ENCODE data around the gene CHRM2.

CHRM2 gene

DNA sequence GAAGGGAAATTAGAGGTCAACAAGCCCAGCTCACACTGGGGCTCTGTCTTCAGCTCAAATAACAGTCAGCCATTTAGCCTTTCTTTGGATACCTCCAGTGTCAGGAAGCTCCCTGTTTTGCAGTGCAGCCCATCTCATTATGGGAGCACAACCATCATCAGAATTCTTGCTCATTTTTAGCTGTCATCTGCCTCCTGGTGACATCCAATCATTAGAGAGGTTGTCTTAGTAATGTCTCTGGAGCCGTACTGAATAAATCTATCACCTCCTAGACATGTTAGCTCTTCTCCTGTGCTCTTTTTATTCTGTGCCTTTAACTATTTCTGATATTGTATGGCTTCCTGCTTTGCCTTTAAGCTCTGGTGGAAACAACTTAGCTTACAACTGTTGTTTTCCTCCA lies 74.5 kb downstream of the CHRM2 start:
- DNase-seq: no peak
- H3K36me3 ChIP-seq: no peaks in the 10 kb centered on the region
- TF ChIP-seq, protein P1, sequence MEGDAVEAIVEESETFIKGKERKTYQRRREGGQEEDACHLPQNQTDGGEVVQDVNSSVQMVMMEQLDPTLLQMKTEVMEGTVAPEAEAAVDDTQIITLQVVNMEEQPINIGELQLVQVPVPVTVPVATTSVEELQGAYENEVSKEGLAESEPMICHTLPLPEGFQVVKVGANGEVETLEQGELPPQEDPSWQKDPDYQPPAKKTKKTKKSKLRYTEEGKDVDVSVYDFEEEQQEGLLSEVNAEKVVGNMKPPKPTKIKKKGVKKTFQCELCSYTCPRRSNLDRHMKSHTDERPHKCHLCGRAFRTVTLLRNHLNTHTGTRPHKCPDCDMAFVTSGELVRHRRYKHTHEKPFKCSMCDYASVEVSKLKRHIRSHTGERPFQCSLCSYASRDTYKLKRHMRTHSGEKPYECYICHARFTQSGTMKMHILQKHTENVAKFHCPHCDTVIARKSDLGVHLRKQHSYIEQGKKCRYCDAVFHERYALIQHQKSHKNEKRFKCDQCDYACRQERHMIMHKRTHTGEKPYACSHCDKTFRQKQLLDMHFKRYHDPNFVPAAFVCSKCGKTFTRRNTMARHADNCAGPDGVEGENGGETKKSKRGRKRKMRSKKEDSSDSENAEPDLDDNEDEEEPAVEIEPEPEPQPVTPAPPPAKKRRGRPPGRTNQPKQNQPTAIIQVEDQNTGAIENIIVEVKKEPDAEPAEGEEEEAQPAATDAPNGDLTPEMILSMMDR (IDR thresholded peaks at IDR 0.05; ENCODE audit: low read depth, low read length): no peak

GRCh38 chr7:136947347-136947746 lies 78.9 kb downstream of the CHRM2 start:
- H3K27ac ChIP-seq: no peak overlapping the region
- no peaks in the 10 kb centered on the region for H3K9me3 ChIP-seq (ENCODE audit: severe bottlenecking)
- H3K36me3 ChIP-seq: no peaks in the 10 kb centered on the region
- no peak overlapping the region for H3K4me3 ChIP-seq (ENCODE audit: low read depth, low read length)
- no peak for DNase-seq
- TF ChIP-seq, protein P1 (IDR thresholded peaks at IDR 0.05; ENCODE audit: low read depth, low read length): no peak
- no peaks in the 10 kb centered on the region for H3K27me3 ChIP-seq (ENCODE audit: insufficient read depth, low read depth, severe bottlenecking)

More for the DNA sequence above, 74.5 kb downstream of the CHRM2 start:
- Histone ChIP-seq H3K9me3 (ENCODE audit: severe bottlenecking) (no peaks in the 10 kb centered on the region), H3K27ac (no peak overlapping the region), H3K4me3 (ENCODE audit: low read depth, low read length) (no peak overlapping the region), H3K27me3 (ENCODE audit: insufficient read depth, low read depth, severe bottlenecking) (no peaks in the 10 kb centered on the region)

DNA sequence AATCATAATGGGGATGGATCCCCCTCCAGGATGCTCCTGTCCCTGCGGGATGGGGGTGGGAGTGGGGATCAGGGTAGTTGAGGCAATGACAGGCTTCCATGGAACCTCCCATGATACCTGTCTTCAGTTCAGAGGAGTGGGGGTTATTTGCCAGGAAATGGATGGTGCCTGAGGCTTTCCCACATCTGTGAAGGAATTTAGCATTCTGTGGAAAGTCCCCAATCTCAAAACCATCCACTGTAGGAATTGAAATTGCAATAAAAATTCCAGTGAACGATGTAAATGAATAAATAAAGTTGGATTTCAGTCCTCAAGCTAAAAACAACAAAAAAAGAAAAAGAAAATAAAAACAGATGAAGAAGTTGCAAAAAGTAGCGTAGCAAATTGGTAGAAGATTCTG lies 81.9 kb downstream of the CHRM2 start:
- no peak for DNase-seq
- Histone ChIP-seq H3K36me3 (no peaks in the 10 kb centered on the region), H3K27me3 (ENCODE audit: insufficient read depth, low read depth, severe bottlenecking) (no peaks in the 10 kb centered on the region), H3K27ac (no peak overlapping the region), H3K9me3 (ENCODE audit: severe bottlenecking) (no peaks in the 10 kb centered on the region), H3K4me3 (ENCODE audit: low read depth, low read length) (no peak overlapping the region)
- TF ChIP-seq, protein P1 (IDR thresholded peaks at IDR 0.05; ENCODE audit: low read depth, low read length): no peak

- Histone ChIP-seq H3K27ac (no peak overlapping the region), H3K27me3 (ENCODE audit: insufficient read depth, low read depth, severe bottlenecking) (no peaks in the 10 kb centered on the region), H3K9me3 (ENCODE audit: severe bottlenecking) (no peaks in the 10 kb centered on the region), H3K4me3 (ENCODE audit: low read depth, low read length) (no peak overlapping the region), H3K36me3 (no peaks in the 10 kb centered on the region)
- DNase-seq: no peak
- TF ChIP-seq, protein P1 (IDR thresholded peaks at IDR 0.05; ENCODE audit: low read depth, low read length): no peak
Observed at GRCh38 chr7:136953386-136953785, 84.9 kb downstream of the CHRM2 start.

- H3K27me3 ChIP-seq (ENCODE audit: insufficient read depth, low read depth, severe bottlenecking): no peaks in the 10 kb centered on the region
- H3K27ac ChIP-seq: no peak overlapping the region
- H3K36me3 ChIP-seq: no peaks in the 10 kb centered on the region
- TF ChIP-seq, protein P1 (IDR thresholded peaks at IDR 0.05; ENCODE audit: low read depth, low read length): no peak
- no peaks in the 10 kb centered on the region for H3K9me3 ChIP-seq (ENCODE audit: severe bottlenecking)
- H3K4me3 ChIP-seq (ENCODE audit: low read depth, low read length): no peak overlapping the region
- DNase-seq: no peak
Observed at GRCh38 chr7:136956232-136956631, 87.8 kb downstream of the CHRM2 start.

GRCh38 chr7:136956671-136957070 lies 88.2 kb downstream of the CHRM2 start:
- no peaks in the 10 kb centered on the region for H3K36me3 ChIP-seq
- TF ChIP-seq, protein P1 (IDR thresholded peaks at IDR 0.05; ENCODE audit: low read depth, low read length): no peak
- H3K27me3 ChIP-seq (ENCODE audit: insufficient read depth, low read depth, severe bottlenecking): no peaks in the 10 kb centered on the region
- H3K27ac ChIP-seq: no peak overlapping the region
- no peak overlapping the region for H3K4me3 ChIP-seq (ENCODE audit: low read depth, low read length)
- no peaks in the 10 kb centered on the region for H3K9me3 ChIP-seq (ENCODE audit: severe bottlenecking)
- DNase-seq: no peak

Data from WERI-Rb-1 (cell line).